ENCODE data around the gene HRH4. TPM values are rescaled to one million over a fixed set of nuclear protein-coding genes. Genes with fewer than 3 reads are reported as not detected.

HRH4 gene
- total RNA-seq, 1 experiment from 2014 or later, result 0.15 TPM

GRCh38 chr18:24465486-24465885 is 5.0 kb downstream of the HRH4 start:
- H3K4me3 ChIP-seq (ENCODE audit: low read depth, low read length, poor library complexity, severe bottlenecking), result no peak overlapping the region
- no peak for DNase-seq (ENCODE audit: low spot score)
- H3K9me3 ChIP-seq (ENCODE audit: low read depth, low read length, poor library complexity, severe bottlenecking), result no peaks in the 10 kb centered on the region
- no peaks in the 10 kb centered on the region for H3K27me3 ChIP-seq (replicated peaks; ENCODE audit: insufficient read depth, low read depth, low read length, poor library complexity)
- H3K36me3 ChIP-seq (ENCODE audit: insufficient read depth, low read length, poor library complexity, severe bottlenecking), result no peaks in the 10 kb centered on the region
- CTCF ChIA-PET, result no interaction called here
- intact Hi-C loops (cut with micrococcal nuclease; ENCODE audit: unreplicated experiment), result no loop called here
- no peak overlapping the region for H3K27ac ChIP-seq (ENCODE audit: low read depth, low read length, poor library complexity, severe bottlenecking)
- BruUV-seq (replicated peaks), result no TSS peak
- no peaks in the 10 kb centered on the region for H3K4me1 ChIP-seq (ENCODE audit: insufficient read depth, low read length, poor library complexity, severe bottlenecking)
- no peak for TF ChIP-seq CTCF (conservative IDR thresholded peaks at IDR 0.05; ENCODE audit: low read depth, low read length)
- TF ChIP-seq EZH2 (IDR thresholded peaks at IDR 0.05; ENCODE audit: borderline replicate concordance, low read depth, low read length, poor library complexity, severe bottlenecking), result no peak
- POLR2A ChIA-PET (ENCODE audit: low non-redundant PET), result no interaction called here

GRCh38 chr18:24466771-24467170 is 6.3 kb downstream of the HRH4 start:
- ChIA-PET CTCF (no interaction called here), POLR2A (ENCODE audit: low non-redundant PET) (interaction anchor here (0.7 kb wide), 1 partner anchor 262 kb away, joined by 3 read pairs; no protein-coding TSS in a partner anchor)
- no peaks in the 10 kb centered on the region for H3K27me3 ChIP-seq (replicated peaks; ENCODE audit: insufficient read depth, low read depth, low read length, poor library complexity)
- no peaks in the 10 kb centered on the region for H3K4me1 ChIP-seq (ENCODE audit: insufficient read depth, low read length, poor library complexity, severe bottlenecking)
- H3K9me3 ChIP-seq (ENCODE audit: low read depth, low read length, poor library complexity, severe bottlenecking), result no peaks in the 10 kb centered on the region
- no peak overlapping the region for H3K27ac ChIP-seq (ENCODE audit: low read depth, low read length, poor library complexity, severe bottlenecking)
- no peak for TF ChIP-seq CTCF (conservative IDR thresholded peaks at IDR 0.05; ENCODE audit: low read depth, low read length)
- TF ChIP-seq EZH2 (IDR thresholded peaks at IDR 0.05; ENCODE audit: borderline replicate concordance, low read depth, low read length, poor library complexity, severe bottlenecking), result no peak
- BruUV-seq (replicated peaks), result no TSS peak
- H3K4me3 ChIP-seq (ENCODE audit: low read depth, low read length, poor library complexity, severe bottlenecking), result no peak overlapping the region
- DNase-seq (ENCODE audit: low spot score), result no peak
- H3K36me3 ChIP-seq (ENCODE audit: insufficient read depth, low read length, poor library complexity, severe bottlenecking), result no peaks in the 10 kb centered on the region
- intact Hi-C loops (cut with micrococcal nuclease; ENCODE audit: unreplicated experiment), result no loop called here

GRCh38 chr18:24470022-24470618 is 9.7 kb downstream of the HRH4 start:
- H3K4me3 ChIP-seq (ENCODE audit: low read depth, low read length, poor library complexity, severe bottlenecking), result no peak overlapping the region
- BruUV-seq (replicated peaks), result no TSS peak
- DNase-seq (ENCODE audit: low spot score), result no peak
- H3K9me3 ChIP-seq (ENCODE audit: low read depth, low read length, poor library complexity, severe bottlenecking), result no peaks in the 10 kb centered on the region
- H3K4me1 ChIP-seq (ENCODE audit: insufficient read depth, low read length, poor library complexity, severe bottlenecking), result no peaks in the 10 kb centered on the region
- no peak overlapping the region for H3K27ac ChIP-seq (ENCODE audit: low read depth, low read length, poor library complexity, severe bottlenecking)
- no peaks in the 10 kb centered on the region for H3K36me3 ChIP-seq (ENCODE audit: insufficient read depth, low read length, poor library complexity, severe bottlenecking)
- intact Hi-C loops (cut with micrococcal nuclease; ENCODE audit: unreplicated experiment), result no loop called here
- ChIA-PET CTCF (no interaction called here), POLR2A (ENCODE audit: low non-redundant PET) (no interaction called here)
- no peaks in the 10 kb centered on the region for H3K27me3 ChIP-seq (replicated peaks; ENCODE audit: insufficient read depth, low read depth, low read length, poor library complexity)
- TF ChIP-seq EZH2 (IDR thresholded peaks at IDR 0.05; ENCODE audit: borderline replicate concordance, low read depth, low read length, poor library complexity, severe bottlenecking) (no peak), CTCF (conservative IDR thresholded peaks at IDR 0.05; ENCODE audit: low read depth, low read length) (no peak)

Measured in A673 (cell line).